Measurements from ENCODE around the gene KCNQ5.
"Not testable (repeated sequence)": the region's sequence is repeated elsewhere in the genome, so short reads cannot be mapped to it uniquely, and the experiment has no call there.

KCNQ5 gene

GRCh38 chr6:73151732-73152131 is 529.9 kb downstream of the KCNQ5 start:
- DNase-seq: no peak

- no peak for DNase-seq
Observed at GRCh38 chr6:73152556-73152955, 530.7 kb downstream of the KCNQ5 start.

DNA sequence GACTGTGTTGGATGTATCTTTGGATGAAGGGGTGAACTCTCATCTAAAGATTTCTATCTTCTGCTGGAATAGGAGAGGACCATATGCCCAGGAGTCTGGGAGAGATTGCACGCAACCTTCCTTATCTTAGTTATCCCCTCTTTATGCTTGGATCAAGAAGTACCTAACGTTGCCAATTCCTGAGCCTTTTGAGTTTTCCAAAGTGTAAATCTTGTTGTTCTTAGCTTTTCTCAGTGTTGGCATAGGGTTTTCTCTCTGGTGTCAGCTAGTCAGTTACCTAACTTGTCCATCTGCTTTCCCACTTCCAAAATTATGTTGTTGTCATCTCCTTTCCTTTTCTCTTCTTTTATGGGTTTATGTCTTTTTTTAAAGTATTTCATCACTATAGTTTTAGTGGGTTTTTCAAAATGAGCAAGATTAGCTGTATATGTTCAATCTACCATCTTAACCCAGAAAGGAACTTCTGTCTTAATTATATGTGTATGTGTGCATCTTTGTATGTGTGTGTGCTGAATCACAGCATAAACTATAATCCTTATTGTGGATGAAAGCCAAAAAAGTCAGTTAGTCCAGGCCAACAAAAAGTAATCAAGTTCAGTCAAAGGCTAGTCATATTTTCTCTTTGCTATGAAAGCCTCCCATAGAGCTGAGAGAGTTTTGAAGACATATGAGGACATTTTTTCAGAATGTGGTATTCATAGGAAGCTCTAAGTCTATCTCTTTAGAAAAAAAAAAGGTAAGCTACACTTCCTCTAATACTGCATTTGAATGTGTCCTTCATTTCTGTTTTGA is 531.3 kb downstream of the KCNQ5 start:
- DNase-seq: no peak

- no peak for DNase-seq
Observed at GRCh38 chr6:73156793-73157767, 535.2 kb downstream of the KCNQ5 start.

DNA sequence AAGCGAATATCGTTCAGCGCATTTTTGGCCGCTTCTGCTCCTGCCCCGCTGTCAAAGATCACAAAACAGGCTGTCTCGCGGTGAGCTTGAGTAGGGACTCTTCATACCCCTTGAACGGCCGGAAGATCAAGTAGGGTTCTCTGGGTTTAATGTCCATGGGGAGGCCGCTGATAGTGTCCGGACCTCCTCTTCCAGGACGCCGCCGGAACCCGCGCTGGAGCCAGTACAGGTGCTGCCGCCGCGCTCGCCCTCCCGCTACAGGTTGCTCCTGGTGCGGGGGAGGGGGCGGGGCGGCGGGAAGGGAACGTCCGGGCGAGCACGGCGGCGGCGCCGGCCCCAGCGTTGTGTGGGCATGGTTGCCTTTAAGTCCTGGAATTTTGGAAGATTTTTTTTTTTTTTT is 536.0 kb downstream of the KCNQ5 start:
- DNase-seq: no peak

DNA sequence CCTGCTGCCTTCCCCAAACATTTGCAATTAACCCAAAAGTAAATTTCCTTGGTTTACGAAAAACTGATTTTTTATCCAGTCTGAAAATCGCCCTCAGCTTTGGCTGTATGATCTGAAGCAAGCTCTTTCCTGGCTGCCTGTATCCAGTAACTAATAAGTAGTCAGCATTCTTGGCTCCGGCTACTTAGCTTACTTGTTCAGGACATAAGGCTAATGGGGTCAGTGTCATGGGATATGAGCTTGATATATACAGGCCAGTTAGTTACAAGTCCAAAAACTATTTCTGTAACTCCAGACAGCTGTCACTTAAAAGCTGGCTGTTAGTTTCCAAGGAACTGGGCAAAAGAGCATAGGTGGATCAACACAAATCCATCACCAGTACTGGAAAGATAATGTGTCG is 547.2 kb downstream of the KCNQ5 start:
- DNase-seq: no peak

- no peak for DNase-seq
Observed at GRCh38 chr6:73169633-73170032, 547.8 kb downstream of the KCNQ5 start.

DNA sequence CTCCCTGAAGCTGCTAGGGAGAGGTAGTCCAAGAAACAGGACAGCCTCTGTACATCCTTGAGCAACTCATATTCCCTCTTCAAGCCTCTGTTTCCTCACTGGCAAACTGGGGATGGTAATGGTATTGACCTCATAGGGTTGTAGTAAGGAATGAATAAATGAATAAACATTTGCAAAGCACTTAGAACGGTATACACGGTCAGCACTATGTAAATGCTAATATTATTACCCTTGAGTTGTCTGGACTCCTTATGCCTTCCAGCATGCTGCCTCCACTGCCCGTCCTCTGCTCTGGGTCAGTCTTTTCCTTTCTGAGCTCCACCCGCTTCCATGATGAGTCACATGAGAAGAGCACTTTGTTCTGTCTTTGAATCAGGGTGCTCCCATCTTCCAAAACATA is 552.8 kb downstream of the KCNQ5 start:
- no peak for DNase-seq

- DNase-seq: no peak
Observed at GRCh38 chr6:73176057-73176456, 554.2 kb downstream of the KCNQ5 start.

GRCh38 chr6:73177221-73177944 is 555.5 kb downstream of the KCNQ5 start:
- no peak for DNase-seq

- no peak for DNase-seq
Observed at GRCh38 chr6:73180076-73180738, 558.3 kb downstream of the KCNQ5 start.

- DNase-seq: no peak
Observed at GRCh38 chr6:73180763-73181619, 559.1 kb downstream of the KCNQ5 start.

DNA sequence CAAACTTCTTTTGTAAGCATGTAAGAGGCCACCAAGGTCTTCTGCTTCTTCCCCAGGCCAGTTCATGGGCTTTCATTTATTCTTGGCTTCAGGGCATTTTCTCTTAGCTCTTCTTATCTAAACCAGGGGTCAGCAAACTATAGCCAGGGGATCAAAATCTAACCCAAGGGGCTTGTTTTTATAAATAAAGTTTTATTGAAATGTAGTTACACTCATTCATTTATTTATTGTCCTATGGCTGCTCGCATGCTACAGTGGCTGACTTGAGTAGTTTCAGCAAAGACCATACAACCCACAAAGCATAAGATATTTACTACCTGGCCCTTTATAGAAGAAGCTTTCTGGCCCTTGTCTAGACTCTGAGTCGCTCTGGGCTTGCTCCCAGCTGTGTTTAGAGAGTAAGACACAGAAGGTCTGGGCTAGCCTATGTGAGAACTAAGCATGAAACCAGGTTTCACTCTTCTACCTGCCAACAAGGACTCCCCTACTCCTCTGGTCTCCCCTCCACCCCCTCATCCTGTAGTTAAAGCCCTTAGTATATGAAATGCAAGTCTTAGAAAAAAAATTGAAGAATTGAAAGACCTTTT is 560.2 kb downstream of the KCNQ5 start:
- DNase-seq: no peak

DNA sequence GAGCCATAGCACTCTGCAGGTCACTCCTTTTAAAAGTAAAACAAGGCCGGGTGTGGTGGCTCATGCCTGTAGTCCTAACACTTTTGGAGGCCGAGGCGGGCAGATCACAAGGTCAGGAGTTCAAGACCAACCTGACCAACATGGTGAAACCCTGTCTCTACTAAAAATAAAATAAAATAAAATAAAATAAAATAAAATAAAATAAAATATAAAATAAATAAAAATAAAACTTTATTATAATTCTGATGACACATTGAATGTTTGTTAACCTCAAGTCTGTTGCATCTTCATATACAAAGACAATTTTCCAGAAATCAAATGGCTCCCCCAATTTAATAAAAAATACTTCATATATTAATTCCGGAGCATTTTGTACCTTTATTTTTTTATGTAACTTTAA is 571.4 kb downstream of the KCNQ5 start:
- not testable (repeated sequence) for DNase-seq

GRCh38 chr6:73194744-73195143 is 572.9 kb downstream of the KCNQ5 start:
- no peak for DNase-seq

DNA sequence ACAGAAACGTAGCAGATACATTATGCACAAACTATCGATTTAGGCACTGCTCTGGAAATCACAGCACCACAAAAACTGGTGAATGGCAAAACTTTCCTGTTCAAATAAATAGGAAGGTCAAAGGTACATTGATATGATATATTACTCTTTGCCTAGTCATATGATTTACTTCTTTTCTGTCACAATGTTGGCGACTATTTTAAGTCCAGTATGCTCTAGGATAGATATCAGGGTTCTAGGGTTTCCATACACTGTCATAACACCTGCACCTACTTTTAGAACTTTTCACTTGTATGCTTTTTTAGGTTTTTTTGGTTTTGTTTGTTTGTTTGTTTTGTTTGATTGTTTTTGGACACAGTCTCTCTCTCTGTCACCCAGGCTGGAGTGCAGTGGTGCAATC is 578.4 kb downstream of the KCNQ5 start:
- no peak for DNase-seq

DNA sequence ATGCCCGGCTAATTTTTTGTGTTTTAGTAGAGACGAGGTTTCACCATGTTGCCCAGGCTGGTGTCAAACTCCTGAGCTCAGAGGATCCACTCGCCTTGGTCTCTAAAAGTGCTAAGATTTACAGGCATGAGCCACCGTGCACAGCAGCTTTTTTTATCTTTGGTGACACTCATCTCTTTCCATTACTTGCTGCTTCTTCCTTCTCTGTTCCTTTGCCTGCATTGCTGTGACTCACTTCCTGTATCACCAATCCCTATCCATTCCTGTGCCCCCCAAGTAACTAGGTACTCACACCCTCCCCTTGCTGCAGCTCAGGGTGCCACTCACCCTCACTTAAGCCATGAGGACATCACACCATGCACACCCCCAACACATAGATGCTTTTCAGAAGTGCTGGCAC is 578.9 kb downstream of the KCNQ5 start:
- no peak for DNase-seq

DNA sequence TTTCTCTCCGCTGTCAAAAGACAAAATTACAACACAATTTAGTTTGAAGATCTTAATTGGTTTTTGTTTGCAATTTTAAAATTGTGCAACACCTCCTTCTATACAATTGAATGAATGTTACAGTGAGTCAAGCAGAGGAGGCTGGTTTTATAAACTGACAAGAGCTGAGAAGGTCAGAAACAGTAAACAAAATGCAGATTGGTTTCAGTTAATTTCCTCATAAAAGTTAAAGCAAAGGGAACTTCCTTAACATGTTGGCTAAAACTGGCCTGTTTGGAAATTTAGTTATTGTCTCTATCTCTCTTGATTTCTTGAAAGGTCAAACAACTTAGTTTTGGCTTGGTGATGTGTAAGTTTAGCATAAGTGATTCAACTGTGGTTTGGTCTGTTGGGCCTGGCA is 581.2 kb downstream of the KCNQ5 start:
- no peak for DNase-seq

GRCh38 chr6:73204252-73204651 is 582.4 kb downstream of the KCNQ5 start:
- no peak for DNase-seq

- DNase-seq: no peak
Observed at GRCh38 chr6:73207221-73207837, 585.5 kb downstream of the KCNQ5 start.

- no peak for DNase-seq
Observed at GRCh38 chr6:73209117-73209516, 587.3 kb downstream of the KCNQ5 start.

Measured in activated CD4-positive, alpha-beta T cell treated with anti-CD3 and anti-CD28 coated beads, Interleukin-2, amount 50 U/mL, for 4 hours (primary cell).